Uterus (tissue), 4 donors: ENCODE measurements around the gene C14orf119. TPM values are rescaled to one million over a fixed set of nuclear protein-coding genes. Genes with fewer than 3 reads are reported as not detected.

Source experiments
- DNase-seq, 2 donors: peaks; one replicate each; pipeline ENCODE4 v3.0.0-alpha.2; 2019 to 2020
- H3K27ac ChIP-seq, 2 donors: fragments of 200-600 bp; sonication (generic); 1 replicate in 1 of 2; 2 replicates in 1 of 2; pipeline ENCODE4 v1.5.1; 2016 to 2018
- H3K27me3 ChIP-seq, 2 donors: fragments of 200-600 bp; sonication (generic); one replicate each; pipeline ENCODE4 v1.5.1; 2018 to 2019; ENCODE audit warnings: control low read depth in 1 of 2
- H3K36me3 ChIP-seq, 2 donors: fragments of 200-600 bp; sonication (generic); one replicate each; pipeline ENCODE4 v1.5.1; 2019; ENCODE audit warnings: control low read depth in 1 of 2
- H3K4me1 ChIP-seq, 2 donors: fragments of 200-600 bp; sonication (generic); one replicate each; pipeline ENCODE4 v1.5.1; 2018 to 2019; ENCODE audit warnings: control low read depth in 1 of 2
- H3K4me3 ChIP-seq, 2 donors: fragments of 200-600 bp; sonication (generic); 1 replicate in 1 of 2; 2 replicates in 1 of 2; pipeline ENCODE4 v1.5.1; 2018 to 2019; ENCODE audit warnings: mild to moderate bottlenecking in 1 of 2
- H3K9me3 ChIP-seq, 2 donors: fragments of 200-600 bp; sonication (generic); one replicate each; pipeline ENCODE4 v1.5.1; 2019; ENCODE audit warnings: control low read depth in 1 of 2
- CTCF ChIP-seq, 4 experiments: fragments of 200-600 bp in 2 of 4; fragments of 450-650 bp in 2 of 4; sonication (generic) in 2 of 4; IDR thresholded peaks; one replicate each; pipeline ENCODE4 v1.5.1; 2016 to 2019; ENCODE audit warnings: antibody characterized with exemption in 4 of 4, mild to moderate bottlenecking in 2 of 4, moderate library complexity in 1 of 4
- POLR2A ChIP-seq, 2 donors: fragments of 450-650 bp; IDR thresholded peaks; one replicate each; pipeline ENCODE4 v1.6.1; 2016; ENCODE audit warnings: antibody characterized with exemption in 2 of 2, mild to moderate bottlenecking in 1 of 2, moderate library complexity in 1 of 2
- intact Hi-C: fragments of 100-400 bp; cut with DNase I; formaldehyde crosslinking; loops from one replicate; pipeline ENCODE4 v1.15.1; 2023; ENCODE audit warnings: low total_unique reads
- total RNA-seq, 4 donors: library from RNA; depleted of rRNA in 3 of 4; stranded (reverse); fragments of >200 nt in 3 of 4; gene quantifications; one replicate each; pipeline versions ENCODE4 v1.1.0 to v1.2.4, GENCODE V29; 2014 to 2023
- donor health status: DM: yes; HTN: yes; CAD: no.

The C14orf119 gene
- total RNA-seq, 4 donors from 2014 or later: 12.3 to 41.6 (median 26.7) TPM

- Histone ChIP-seq H3K4me3 (no peak overlapping the region), H3K27me3 (no peaks in the 10 kb centered on the region), H3K36me3 (no peaks in the 10 kb centered on the region), H3K4me1 (no peaks in the 10 kb centered on the region), H3K9me3 (no peaks in the 10 kb centered on the region), H3K27ac (no peak overlapping the region)
- intact Hi-C loops: no loop called here
- no peak for TF ChIP-seq CTCF (IDR thresholded peaks at IDR 0.05)
- no peak for TF ChIP-seq POLR2A (IDR thresholded peaks at IDR 0.05)
- DNase-seq: no peak
Measured at GRCh38 chr14:23089498-23090253, 5.6 kb upstream of the C14orf119 start.

- intact Hi-C loops: no loop called here
- DNase-seq: no peak
- Histone ChIP-seq H3K27me3 (no peaks in the 10 kb centered on the region), H3K27ac (no peak overlapping the region), H3K4me1 (no peaks in the 10 kb centered on the region), H3K9me3 (no peaks in the 10 kb centered on the region), H3K4me3 (no peak overlapping the region), H3K36me3 (no peaks in the 10 kb centered on the region)
- TF ChIP-seq CTCF (IDR thresholded peaks at IDR 0.05) (no peak), POLR2A (IDR thresholded peaks at IDR 0.05) (no peak)
Measured at GRCh38 chr14:23090254-23090636, 5.1 kb upstream of the C14orf119 start.

- Histone ChIP-seq H3K9me3 (no peaks in the 10 kb centered on the region), H3K36me3 (no peaks in the 10 kb centered on the region), H3K27ac (no peak overlapping the region), H3K27me3 (no peaks in the 10 kb centered on the region), H3K4me3 (no peak overlapping the region), H3K4me1 (no peaks in the 10 kb centered on the region)
- no peak for DNase-seq
- intact Hi-C loops: no loop called here
- no peak for TF ChIP-seq CTCF (IDR thresholded peaks at IDR 0.05)
Measured at GRCh38 chr14:23091294-23092225, 3.7 kb upstream of the C14orf119 start.

GRCh38 chr14:23093104-23093503 is 2.2 kb upstream of the C14orf119 start:
- Histone ChIP-seq H3K36me3 (no peaks in the 10 kb centered on the region), H3K27me3 (no peaks in the 10 kb centered on the region), H3K9me3 (no peaks in the 10 kb centered on the region), H3K4me3 (no peak overlapping the region), H3K4me1 (no peaks in the 10 kb centered on the region), H3K27ac (no peak overlapping the region)
- intact Hi-C loops: no loop called here
- TF ChIP-seq POLR2A (IDR thresholded peaks at IDR 0.05) (no peak), CTCF (IDR thresholded peaks at IDR 0.05) (no peak)
- DNase-seq: no peak

GRCh38 chr14:23093526-23093925 is 1.8 kb upstream of the C14orf119 start:
- TF ChIP-seq CTCF (IDR thresholded peaks at IDR 0.05) (no peak), POLR2A (IDR thresholded peaks at IDR 0.05) (no peak)
- H3K27me3 ChIP-seq: no peaks in the 10 kb centered on the region
- H3K4me3 ChIP-seq: peak overlapping the region in 1 of 2 donors; percentile 92
- peak overlapping the region; percentile 99 to 100 for H3K27ac ChIP-seq
- H3K4me1 ChIP-seq: no peaks in the 10 kb centered on the region
- no peak for DNase-seq
- H3K36me3 ChIP-seq: no peaks in the 10 kb centered on the region
- intact Hi-C loops: no loop called here
- no peaks in the 10 kb centered on the region for H3K9me3 ChIP-seq
